Mammary epithelial cell (primary cell): ENCODE results near the gene AHCTF1.

Experiments
- CTCF ChIP-seq, 2 donors: IDR thresholded peaks in 1 of 2; conservative IDR thresholded peaks in 1 of 2; 2 replicates each; pipeline ENCODE4 v1.5.1; 2011 to 2012; ENCODE audit warnings: inconsistent platforms in 2 of 2, low read length in 2 of 2, mild to moderate bottlenecking in 2 of 2, control low read depth in 1 of 2, low read depth in 1 of 2; ENCODE audit not compliant: insufficient read depth in 1 of 2; ENCODE audit errors: extremely low read depth in 1 of 2
- EZH2 ChIP-seq: IDR thresholded peaks from 2 replicates; pipeline ENCODE4 v1.6.1; 2012; ENCODE audit warnings: low read length, inconsistent platforms, borderline replicate concordance

- no peak for TF ChIP-seq CTCF (conservative IDR thresholded peaks at IDR 0.05 in 1 of 2, IDR thresholded peaks at IDR 0.05 in 1 of 2; ENCODE audit: extremely low read depth in 1 of 2, insufficient read depth in 1 of 2, low read depth in 1 of 2, low read length in 2 of 2)
- no peak for TF ChIP-seq EZH2
Measured at GRCh38 chr1:246897302-246897701, 34.4 kb downstream of the AHCTF1 start.
